CMK (cell line): Measurements from ENCODE around the gene CHST11.

Experiments used
- DNase-seq: peaks from one replicate; pipeline ENCODE4 v3.0.0-alpha.2; 2010; ENCODE audit warnings: low read depth

The CHST11 gene

GRCh38 chr12:104654665-104655609 lies 198.2 kb downstream of the CHST11 start:
- no peak for DNase-seq

- DNase-seq = no peak
These were observed 199.6 kb downstream of the CHST11 start for GRCh38 chr12:104656383-104656782.

- no peak for DNase-seq
These were observed 200.2 kb downstream of the CHST11 start for GRCh38 chr12:104656921-104657320.

- no peak for DNase-seq
These were observed 201.2 kb downstream of the CHST11 start for GRCh38 chr12:104657726-104658484.

GRCh38 chr12:104659058-104659457 lies 202.3 kb downstream of the CHST11 start:
- DNase-seq = no peak

- DNase-seq = no peak
These were observed 205.5 kb downstream of the CHST11 start for GRCh38 chr12:104662203-104662602.

- no peak for DNase-seq
These were observed 206.2 kb downstream of the CHST11 start for GRCh38 chr12:104662908-104663307.

- DNase-seq = no peak
These were observed 207.6 kb downstream of the CHST11 start for GRCh38 chr12:104664351-104664750.

- DNase-seq = no peak
These were observed 208.5 kb downstream of the CHST11 start for GRCh38 chr12:104665296-104665695.

- DNase-seq = no peak
These were observed 210.4 kb downstream of the CHST11 start for GRCh38 chr12:104667139-104667538.

- DNase-seq = no peak
These were observed 211.5 kb downstream of the CHST11 start for GRCh38 chr12:104668274-104668718.

- DNase-seq = no peak
These were observed 212.5 kb downstream of the CHST11 start for GRCh38 chr12:104669089-104669721.

- no peak for DNase-seq
These were observed 213.1 kb downstream of the CHST11 start for GRCh38 chr12:104669851-104670337.

GRCh38 chr12:104670439-104671408 lies 214.0 kb downstream of the CHST11 start:
- no peak for DNase-seq

- no peak for DNase-seq
These were observed 214.8 kb downstream of the CHST11 start for GRCh38 chr12:104671409-104672095.

GRCh38 chr12:104672096-104672445 lies 215.3 kb downstream of the CHST11 start:
- no peak for DNase-seq

GRCh38 chr12:104672501-104673265 lies 215.9 kb downstream of the CHST11 start:
- DNase-seq = no peak

GRCh38 chr12:104673294-104673693 lies 216.5 kb downstream of the CHST11 start:
- DNase-seq = no peak

GRCh38 chr12:104673696-104674482 lies 217.1 kb downstream of the CHST11 start:
- no peak for DNase-seq
